ENCODE results near the gene ATP9B. TPM values are rescaled to one million over a fixed set of nuclear protein-coding genes. Genes with fewer than 3 reads are reported as not detected.
A peak's percentile ranks its signal among the peaks of the same experiment; 100 is the strongest.
"Not testable (repeated sequence)": the region's sequence is repeated elsewhere in the genome, so short reads cannot be mapped to it uniquely, and the experiment has no call there.

Gene ATP9B
- total RNA-seq, 1 donor from 2014 or later = 48.6 TPM

- no peak for TF ChIP-seq CTCF (IDR thresholded peaks at IDR 0.05)
- Histone ChIP-seq H3K4me1 (no peaks in the 10 kb centered on the region), H3K4me3 (no peak overlapping the region), H3K27me3 (ENCODE audit: low read depth) (no peaks in the 10 kb centered on the region), H3K9me3 (no peaks in the 10 kb centered on the region), H3K27ac (no peak overlapping the region), H3K36me3 (peaks cover 38% of the 10 kb centered on the region)
- no peak for DNase-seq
- intact Hi-C loops (cut with DNase I) = no loop called here
- peak in 1 of 2 donors; percentile 21 for ATAC-seq
Measured at GRCh38 chr18:79327199-79327721, 258.1 kb downstream of the ATP9B start.

- DNase-seq; H3K4me3 ChIP-seq; H3K4me1 ChIP-seq; intact Hi-C loops (cut with DNase I); H3K27me3 ChIP-seq (ENCODE audit: low read depth); H3K9me3 ChIP-seq; H3K27ac ChIP-seq; ATAC-seq: not testable (repeated sequence)
- H3K36me3 ChIP-seq = peaks cover 45% of the 10 kb centered on the region
Measured at GRCh38 chr18:79327915-79328314, 258.7 kb downstream of the ATP9B start.

- Histone ChIP-seq H3K27me3 (ENCODE audit: low read depth) (no peaks in the 10 kb centered on the region), H3K9me3 (no peaks in the 10 kb centered on the region), H3K4me3 (no peak overlapping the region), H3K4me1 (no peaks in the 10 kb centered on the region), H3K27ac (no peak overlapping the region), H3K36me3 (peaks cover 50% of the 10 kb centered on the region)
- no peak for ATAC-seq
- TF ChIP-seq CTCF (IDR thresholded peaks at IDR 0.05) = no peak
- DNase-seq = no peak
- intact Hi-C loops (cut with DNase I) = no loop called here
Measured at GRCh38 chr18:79328887-79329286, 259.7 kb downstream of the ATP9B start.

DNA sequence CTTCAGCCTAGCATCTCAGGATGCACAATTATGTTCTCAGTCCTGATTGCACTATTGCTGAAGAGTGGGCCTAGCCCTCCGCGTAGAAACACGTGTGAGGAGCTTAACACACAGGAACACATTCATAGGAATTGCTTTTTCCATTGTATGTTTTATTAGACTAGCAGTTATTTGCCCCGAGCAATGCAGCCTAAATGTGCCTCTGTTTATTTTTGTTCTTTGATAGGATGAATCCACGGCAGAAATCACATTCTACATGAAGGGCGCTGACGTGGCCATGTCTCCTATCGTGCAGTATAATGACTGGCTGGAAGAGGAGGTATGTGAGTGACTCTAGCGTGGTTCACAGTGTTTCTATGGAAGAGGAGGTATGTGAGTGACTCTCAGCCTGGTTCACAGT lies 260.6 kb downstream of the ATP9B start:
- Histone ChIP-seq H3K4me3 (no peak overlapping the region), H3K27me3 (ENCODE audit: low read depth) (no peaks in the 10 kb centered on the region), H3K36me3 (peaks cover 53% of the 10 kb centered on the region), H3K9me3 (no peaks in the 10 kb centered on the region), H3K4me1 (no peaks in the 10 kb centered on the region), H3K27ac (no peak overlapping the region)
- DNase-seq (no peak), ATAC-seq (no peak)
- no peak for TF ChIP-seq CTCF (IDR thresholded peaks at IDR 0.05)
- intact Hi-C loops (cut with DNase I) = no loop called here

GRCh38 chr18:79332646-79333045 lies 263.5 kb downstream of the ATP9B start:
- no peak for TF ChIP-seq CTCF (IDR thresholded peaks at IDR 0.05)
- Histone ChIP-seq H3K27me3 (ENCODE audit: low read depth) (no peaks in the 10 kb centered on the region), H3K4me1 (no peaks in the 10 kb centered on the region), H3K27ac (no peak overlapping the region), H3K4me3 (no peak overlapping the region), H3K9me3 (no peaks in the 10 kb centered on the region), H3K36me3 (peaks cover 73% of the 10 kb centered on the region)
- intact Hi-C loops (cut with DNase I) = no loop called here
- DNase-seq (no peak), ATAC-seq (no peak)

- no peaks in the 10 kb centered on the region for H3K4me1 ChIP-seq
- no peak for ATAC-seq
Measured at GRCh38 chr18:79333046-79333445, 263.9 kb downstream of the ATP9B start.

More at GRCh38 chr18:79333046-79333445, 263.9 kb downstream of the ATP9B start:
- no peak overlapping the region for H3K4me3 ChIP-seq
- no peaks in the 10 kb centered on the region for H3K9me3 ChIP-seq
- DNase-seq = no peak
- no peaks in the 10 kb centered on the region for H3K27me3 ChIP-seq (ENCODE audit: low read depth)
- TF ChIP-seq CTCF (IDR thresholded peaks at IDR 0.05) = no peak
- H3K27ac ChIP-seq = no peak overlapping the region
- H3K36me3 ChIP-seq = peaks cover 75% of the 10 kb centered on the region
- intact Hi-C loops (cut with DNase I) = no loop called here
